Subcutaneous abdominal adipose tissue (tissue), 5 donors: ENCODE measurements around the gene GRM5.
"Not testable (repeated sequence)": the region's sequence is repeated elsewhere in the genome, so short reads cannot be mapped to it uniquely, and the experiment has no call there.

Experiments
- H3K27ac ChIP-seq: one replicate; pipeline ENCODE4 v1.7.0; 2013; ENCODE audit warnings: low read depth, mild to moderate bottlenecking, inconsistent platforms, low read length, moderate library complexity
- H3K27me3 ChIP-seq, 5 donors: one replicate each; pipeline ENCODE4 v1.7.0; 2013; ENCODE audit warnings: low read length in 5 of 5, inconsistent platforms in 1 of 5; ENCODE audit not compliant: control insufficient read depth in 5 of 5, insufficient read depth in 4 of 5
- H3K36me3 ChIP-seq, 5 donors: one replicate each; pipeline ENCODE4 v1.7.0; 2013; ENCODE audit warnings: low read length in 5 of 5; ENCODE audit not compliant: control insufficient read depth in 5 of 5, insufficient read depth in 5 of 5
- H3K4me1 ChIP-seq, 5 donors: one replicate each; pipeline ENCODE4 v1.7.0; 2013; ENCODE audit warnings: low read length in 5 of 5, mild to moderate bottlenecking in 3 of 5, moderate library complexity in 1 of 5; ENCODE audit not compliant: control insufficient read depth in 5 of 5, insufficient read depth in 5 of 5
- H3K4me3 ChIP-seq, 5 donors: one replicate each; pipeline ENCODE4 v1.7.0; 2013; ENCODE audit warnings: low read length in 5 of 5, low read depth in 1 of 5
- H3K9ac ChIP-seq, 5 donors: one replicate each; pipeline ENCODE4 v1.7.0; 2013; ENCODE audit warnings: low read length in 5 of 5, mild to moderate bottlenecking in 4 of 5, moderate library complexity in 3 of 5
- H3K9me3 ChIP-seq, 5 donors: one replicate each; pipeline ENCODE4 v1.7.0; 2013; ENCODE audit warnings: low read length in 5 of 5; ENCODE audit not compliant: control insufficient read depth in 5 of 5
- donor health status: healthy.
- donor health status: healthy.
- donor health status: healthy.
- donor health status: healthy.
- donor health status: healthy.

The GRM5 gene

DNA sequence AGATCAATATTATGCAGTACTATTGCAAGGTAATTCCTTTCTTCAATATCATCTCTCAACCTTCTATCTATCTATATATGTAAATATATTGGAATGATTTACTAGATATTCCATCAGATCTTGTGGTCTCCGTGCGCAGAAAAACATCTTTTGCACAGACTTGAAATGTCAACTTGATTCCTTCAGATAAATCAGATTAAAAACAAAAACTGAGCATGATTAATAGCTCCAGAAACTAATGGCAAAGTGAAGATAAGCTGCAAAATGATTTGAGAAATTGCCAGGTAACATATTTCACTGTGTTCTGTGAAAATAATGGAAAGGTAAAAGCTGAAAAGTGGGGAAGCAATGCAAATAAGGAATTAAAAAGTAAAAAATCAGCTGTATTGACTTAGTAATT is 528.2 kb downstream of the GRM5 start:
- Histone ChIP-seq H3K27me3 (no peaks in the 10 kb centered on the region), H3K9ac (no peak overlapping the region), H3K4me1 (no peaks in the 10 kb centered on the region), H3K4me3 (no peak overlapping the region), H3K9me3 (no peaks in the 10 kb centered on the region), H3K36me3 (no peaks in the 10 kb centered on the region), H3K27ac (no peak overlapping the region)

DNA sequence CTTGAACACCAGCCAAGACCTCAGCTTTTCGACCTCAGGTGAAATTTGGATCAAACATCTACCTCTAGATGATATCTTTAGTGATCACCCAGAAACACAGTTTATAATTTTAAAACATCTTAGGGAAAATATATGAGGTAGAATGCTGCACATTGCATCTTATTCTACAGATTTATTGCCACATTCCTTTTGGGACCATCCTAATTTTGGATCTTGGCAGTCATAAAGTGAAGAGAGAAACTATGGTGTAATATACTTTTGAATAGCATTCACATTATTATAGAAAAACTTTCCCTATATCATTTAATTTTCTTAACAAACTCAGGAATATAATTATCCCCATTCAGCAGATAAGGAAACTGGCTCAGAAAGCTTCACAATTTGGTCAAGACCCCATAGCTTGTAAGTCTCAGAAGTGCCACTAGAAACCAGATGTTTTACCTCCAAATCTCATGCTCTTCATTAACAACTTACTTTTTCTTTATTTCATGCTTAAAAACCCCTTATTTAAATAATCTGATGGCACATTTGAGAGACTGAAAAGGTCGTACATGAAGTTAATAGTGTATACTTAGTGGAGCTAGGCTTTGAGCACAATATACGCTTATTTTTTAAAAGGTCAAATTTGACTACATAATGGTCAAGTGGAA is 529.0 kb downstream of the GRM5 start:
- Histone ChIP-seq H3K27ac (no peak overlapping the region), H3K9ac (no peak overlapping the region), H3K9me3 (no peaks in the 10 kb centered on the region), H3K4me1 (no peaks in the 10 kb centered on the region), H3K36me3 (no peaks in the 10 kb centered on the region), H3K4me3 (no peak overlapping the region), H3K27me3 (no peaks in the 10 kb centered on the region)

DNA sequence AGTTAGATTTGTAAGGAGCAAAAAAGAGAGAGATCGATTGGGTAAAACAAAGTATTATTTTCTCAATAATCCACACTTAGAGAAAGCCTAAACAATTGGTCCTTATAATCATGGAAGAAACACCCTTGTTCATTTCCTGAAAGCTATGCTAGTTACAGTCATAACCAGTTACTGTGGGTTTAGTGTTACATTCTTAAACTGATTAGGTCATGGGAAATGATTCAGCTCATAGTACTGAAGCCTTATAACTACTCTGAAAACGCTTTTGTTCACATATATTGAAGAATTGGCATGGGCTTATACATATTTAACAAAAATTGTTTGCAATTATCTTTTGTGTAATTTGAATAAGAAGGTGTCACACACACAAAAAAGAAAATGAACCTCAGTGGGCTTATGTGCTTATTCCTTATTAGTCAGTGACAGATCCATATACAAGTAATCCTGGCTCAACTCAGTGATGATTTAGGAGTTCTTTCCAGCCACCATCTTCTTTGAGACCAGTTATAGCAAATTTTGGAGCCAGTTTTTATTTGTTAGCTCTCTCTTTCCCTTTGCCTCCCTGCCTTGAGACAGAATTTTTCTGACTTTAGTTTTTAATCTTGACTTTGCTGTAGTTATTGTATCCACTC is 529.8 kb downstream of the GRM5 start:
- Histone ChIP-seq H3K27me3 (no peaks in the 10 kb centered on the region), H3K4me3 (no peak overlapping the region), H3K9ac (no peak overlapping the region), H3K9me3 (no peaks in the 10 kb centered on the region), H3K36me3 (no peaks in the 10 kb centered on the region), H3K27ac (no peak overlapping the region), H3K4me1 (no peaks in the 10 kb centered on the region)

- no peaks in the 10 kb centered on the region for H3K36me3 ChIP-seq
- no peaks in the 10 kb centered on the region for H3K27me3 ChIP-seq
- no peak overlapping the region for H3K9ac ChIP-seq
- H3K4me3 ChIP-seq = no peak overlapping the region
- no peak overlapping the region for H3K27ac ChIP-seq
- no peaks in the 10 kb centered on the region for H3K9me3 ChIP-seq
- no peaks in the 10 kb centered on the region for H3K4me1 ChIP-seq
Measured at GRCh38 chr11:88535266-88535665, 530.5 kb downstream of the GRM5 start.

- H3K4me1 ChIP-seq, H3K27me3 ChIP-seq, H3K9me3 ChIP-seq, H3K27ac ChIP-seq, H3K4me3 ChIP-seq, H3K36me3 ChIP-seq, H3K9ac ChIP-seq: not testable (repeated sequence)
Measured at GRCh38 chr11:88534706-88535105, 531.1 kb downstream of the GRM5 start.

DNA sequence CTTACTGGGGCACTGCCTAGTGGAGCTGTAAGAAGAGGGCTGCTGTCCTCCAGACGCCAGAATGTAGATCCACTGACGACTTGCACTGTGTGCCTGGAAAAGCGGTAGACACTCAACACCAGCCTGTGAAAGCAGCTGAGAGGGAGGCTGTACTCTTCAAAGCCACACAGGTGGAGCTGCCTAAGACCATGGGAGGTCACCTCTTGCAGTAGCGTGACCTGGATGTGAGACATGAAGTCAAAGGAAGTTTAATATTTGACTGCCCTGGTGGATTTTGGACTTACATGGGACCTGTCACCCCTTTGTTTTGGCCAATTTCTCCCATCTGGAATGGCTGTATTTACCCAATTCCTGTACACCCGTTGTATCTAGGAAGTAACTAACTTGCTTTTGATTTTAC is 531.6 kb downstream of the GRM5 start:
- Histone ChIP-seq H3K27me3 (no peaks in the 10 kb centered on the region), H3K36me3 (no peaks in the 10 kb centered on the region), H3K27ac (no peak overlapping the region), H3K4me3 (no peak overlapping the region), H3K4me1 (no peaks in the 10 kb centered on the region), H3K9me3 (no peaks in the 10 kb centered on the region), H3K9ac (no peak overlapping the region)

DNA sequence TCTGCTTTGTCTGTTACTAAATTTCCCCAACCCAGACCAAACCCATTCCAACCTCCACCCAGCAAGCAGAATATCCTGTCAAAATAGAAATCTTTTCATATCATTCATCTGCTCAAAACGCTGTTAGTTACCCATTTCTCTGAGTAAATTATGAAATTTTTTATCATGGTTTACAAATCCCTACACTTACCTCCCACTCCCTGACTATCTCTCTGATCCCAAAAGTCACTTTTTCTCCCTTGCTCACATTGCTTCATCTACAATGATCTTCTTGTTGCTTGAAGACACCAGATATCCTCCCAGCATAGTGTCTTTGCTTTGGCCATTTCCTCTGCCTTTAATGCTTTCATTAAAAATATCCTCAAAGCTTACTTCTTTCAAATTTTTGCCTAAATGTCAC is 532.8 kb downstream of the GRM5 start:
- H3K27ac ChIP-seq = no peak overlapping the region
- no peaks in the 10 kb centered on the region for H3K4me1 ChIP-seq
- no peak overlapping the region for H3K4me3 ChIP-seq
- H3K9me3 ChIP-seq = no peaks in the 10 kb centered on the region
- H3K9ac ChIP-seq = no peak overlapping the region
- H3K36me3 ChIP-seq = no peaks in the 10 kb centered on the region
- no peaks in the 10 kb centered on the region for H3K27me3 ChIP-seq

DNA sequence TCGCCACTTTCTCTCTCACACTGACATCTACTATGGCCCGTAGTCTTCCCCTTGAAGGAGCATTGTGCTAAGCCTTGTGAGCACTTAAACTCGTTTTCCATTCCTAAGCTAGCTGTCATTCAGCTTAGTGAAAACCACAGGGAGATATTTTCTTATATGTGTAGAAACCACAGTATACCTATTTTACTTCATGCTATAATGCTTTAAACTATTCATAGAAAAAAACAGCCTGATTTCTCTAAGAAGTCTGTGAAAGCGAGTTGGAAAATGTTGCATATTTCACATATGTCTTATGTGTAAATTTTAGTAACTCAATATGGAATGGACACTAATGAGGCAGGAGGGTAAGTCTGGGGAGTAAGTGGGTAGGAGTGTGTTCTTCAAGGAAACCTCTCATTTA is 534.0 kb downstream of the GRM5 start:
- H3K4me3 ChIP-seq = no peak overlapping the region
- no peaks in the 10 kb centered on the region for H3K4me1 ChIP-seq
- no peak overlapping the region for H3K9ac ChIP-seq
- no peaks in the 10 kb centered on the region for H3K36me3 ChIP-seq
- no peaks in the 10 kb centered on the region for H3K9me3 ChIP-seq
- no peak overlapping the region for H3K27ac ChIP-seq
- H3K27me3 ChIP-seq = no peaks in the 10 kb centered on the region

DNA sequence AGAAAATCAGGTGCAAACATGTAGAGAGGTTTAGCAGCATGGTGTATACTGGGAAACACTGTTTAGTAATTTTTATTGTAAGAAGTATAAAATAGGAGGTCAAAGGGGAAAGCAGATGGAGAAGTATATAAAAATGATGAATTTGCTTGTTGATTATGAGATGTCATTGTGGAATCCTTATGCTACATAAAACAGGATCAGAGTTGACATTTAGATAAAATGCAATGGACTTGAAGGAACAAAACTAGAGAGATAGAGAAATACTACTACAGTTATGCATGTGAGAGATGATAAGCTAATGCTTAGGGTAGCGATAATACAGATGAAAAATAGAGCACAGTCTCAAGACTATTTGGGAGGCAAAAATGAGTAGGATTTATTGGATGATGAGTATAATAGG is 536.4 kb downstream of the GRM5 start:
- H3K27me3 ChIP-seq = no peaks in the 10 kb centered on the region
- H3K36me3 ChIP-seq = no peaks in the 10 kb centered on the region
- no peak overlapping the region for H3K4me3 ChIP-seq
- H3K4me1 ChIP-seq = no peaks in the 10 kb centered on the region
- H3K27ac ChIP-seq = no peak overlapping the region
- H3K9me3 ChIP-seq = no peaks in the 10 kb centered on the region
- H3K9ac ChIP-seq = no peak overlapping the region

DNA sequence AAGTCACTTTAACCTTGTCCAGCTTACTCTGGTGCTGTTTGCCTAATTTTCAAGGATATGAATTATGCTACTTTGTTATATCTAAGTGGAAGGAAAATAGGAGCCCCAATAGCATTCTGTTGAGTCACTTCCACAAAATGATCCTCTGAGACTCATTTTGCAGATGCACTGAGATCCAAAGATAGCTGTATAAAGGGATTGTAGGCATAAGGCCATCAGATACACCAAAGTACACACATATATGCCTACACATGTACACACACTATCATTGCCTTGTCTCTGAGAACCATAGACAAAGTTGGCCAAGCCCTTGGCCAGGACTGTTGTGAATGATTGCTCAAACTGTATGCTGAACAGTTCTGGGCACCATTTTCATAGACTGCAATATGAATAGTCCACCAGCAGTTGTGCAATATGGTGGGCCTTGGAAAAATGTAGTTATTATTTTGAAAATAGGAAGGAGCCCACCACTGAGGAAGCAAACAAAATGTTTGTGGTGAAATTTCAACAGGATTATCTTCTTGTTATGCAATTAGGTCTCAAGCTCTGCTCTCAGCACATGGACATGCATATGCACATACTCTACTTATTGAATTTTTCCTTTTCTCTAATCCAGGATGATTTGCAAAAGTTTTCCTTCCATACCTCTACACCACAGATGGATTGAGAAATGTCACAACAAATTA is 542.3 kb downstream of the GRM5 start:
- no peaks in the 10 kb centered on the region for H3K9me3 ChIP-seq
- no peaks in the 10 kb centered on the region for H3K27me3 ChIP-seq

More for the DNA sequence above, 542.3 kb downstream of the GRM5 start:
- Histone ChIP-seq H3K9ac (no peak overlapping the region), H3K36me3 (no peaks in the 10 kb centered on the region), H3K27ac (no peak overlapping the region), H3K4me1 (peaks cover 0 to 7% (median 0%) of the 10 kb centered on the region in 5 donors), H3K4me3 (no peak overlapping the region)
